GM23248 (cell line): Measurements from ENCODE around the gene S100A4.
"Not testable (repeated sequence)": the region's sequence is repeated elsewhere in the genome, so short reads cannot be mapped to it uniquely, and the experiment has no call there.

Source experiments
- EZH2 ChIP-seq: fragments of 200-600 bp; sonication (generic); IDR thresholded peaks from 2 replicates; pipeline ENCODE4 v1.6.1; 2018; ENCODE audit warnings: antibody characterized with exemption, mild to moderate bottlenecking; ENCODE audit not compliant: insufficient read depth, poor library complexity, severe bottlenecking
- EZH2phosphoT487 ChIP-seq: fragments of 200-600 bp; sonication (generic); IDR thresholded peaks from 2 replicates; pipeline ENCODE4 v1.6.1; 2018; ENCODE audit warnings: antibody characterized with exemption, moderate library complexity, mild to moderate bottlenecking, low read depth; ENCODE audit not compliant: insufficient read depth

- not testable (repeated sequence) for TF ChIP-seq EZH2, EZH2phosphoT487
Measured at GRCh38 chr1:153583514-153583913, 37.9 kb upstream of the S100A4 start.
